DMS 273 (cell line): Measurements from ENCODE around the gene NCOA3.

Experiments
- DNase-seq: peaks from one replicate; lab custom pipeline; 2025; ENCODE audit not compliant: unreplicated experiment; lab: John Stamatoyannopoulos, UW

NCOA3 gene

DNA sequence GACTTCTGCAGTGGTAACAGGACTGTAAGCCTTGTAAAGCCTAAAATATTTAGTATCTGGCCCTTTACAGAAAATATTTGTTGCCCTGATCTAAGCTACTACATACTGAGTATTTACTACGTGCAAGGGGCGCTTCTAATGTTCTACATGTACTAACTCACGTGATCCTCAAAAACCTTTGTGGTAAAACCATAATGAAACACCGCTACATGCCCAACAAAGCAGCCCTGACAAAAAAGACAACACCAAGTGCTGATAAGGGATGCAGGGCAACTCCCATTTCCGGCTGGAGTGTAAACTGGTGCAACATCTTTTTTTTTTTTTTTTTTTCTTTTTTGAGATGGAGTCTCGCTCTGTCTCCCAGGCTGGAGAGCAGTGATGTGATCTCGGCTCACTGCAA lies 198.6 kb downstream of the NCOA3 start:
- no peak for DNase-seq

DNA sequence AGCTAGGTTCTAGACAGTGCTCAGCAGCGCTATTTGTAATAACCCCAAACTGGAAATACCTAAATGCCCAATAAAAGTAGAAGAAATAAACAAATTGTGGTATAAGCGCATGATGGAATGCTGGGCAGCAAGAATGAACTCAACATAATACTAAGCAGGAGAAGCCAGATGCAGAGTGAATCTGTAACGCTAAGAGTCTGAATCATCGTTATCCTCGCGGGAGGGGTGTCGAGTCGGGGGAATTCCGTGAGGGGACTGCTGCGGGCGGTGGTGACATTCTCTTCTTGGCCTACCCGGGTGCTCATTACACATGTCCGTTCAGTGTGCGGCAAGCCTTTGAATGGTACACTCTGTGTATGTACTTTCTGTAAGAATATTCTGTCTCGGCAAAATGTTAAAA lies 199.9 kb downstream of the NCOA3 start:
- DNase-seq, result no peak

DNA sequence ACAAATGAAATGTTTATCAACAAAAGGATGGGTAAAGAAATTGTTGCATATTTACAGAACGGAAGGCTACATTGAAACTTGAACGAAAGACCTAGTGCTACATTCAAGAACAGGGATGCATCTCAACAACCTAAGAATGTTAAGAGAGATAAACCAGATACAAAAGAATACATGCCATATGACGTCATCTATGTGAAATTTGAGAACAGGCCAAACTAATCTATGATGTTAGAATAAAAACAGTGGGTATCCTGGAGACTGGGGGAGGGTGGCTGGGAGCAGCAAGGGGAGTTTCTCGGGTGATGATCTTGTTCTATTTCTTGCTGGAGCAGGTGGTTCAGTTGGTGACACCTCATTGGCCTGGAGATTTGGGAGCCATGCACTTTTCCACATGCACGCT lies 202.1 kb downstream of the NCOA3 start:
- DNase-seq, result no peak

DNA sequence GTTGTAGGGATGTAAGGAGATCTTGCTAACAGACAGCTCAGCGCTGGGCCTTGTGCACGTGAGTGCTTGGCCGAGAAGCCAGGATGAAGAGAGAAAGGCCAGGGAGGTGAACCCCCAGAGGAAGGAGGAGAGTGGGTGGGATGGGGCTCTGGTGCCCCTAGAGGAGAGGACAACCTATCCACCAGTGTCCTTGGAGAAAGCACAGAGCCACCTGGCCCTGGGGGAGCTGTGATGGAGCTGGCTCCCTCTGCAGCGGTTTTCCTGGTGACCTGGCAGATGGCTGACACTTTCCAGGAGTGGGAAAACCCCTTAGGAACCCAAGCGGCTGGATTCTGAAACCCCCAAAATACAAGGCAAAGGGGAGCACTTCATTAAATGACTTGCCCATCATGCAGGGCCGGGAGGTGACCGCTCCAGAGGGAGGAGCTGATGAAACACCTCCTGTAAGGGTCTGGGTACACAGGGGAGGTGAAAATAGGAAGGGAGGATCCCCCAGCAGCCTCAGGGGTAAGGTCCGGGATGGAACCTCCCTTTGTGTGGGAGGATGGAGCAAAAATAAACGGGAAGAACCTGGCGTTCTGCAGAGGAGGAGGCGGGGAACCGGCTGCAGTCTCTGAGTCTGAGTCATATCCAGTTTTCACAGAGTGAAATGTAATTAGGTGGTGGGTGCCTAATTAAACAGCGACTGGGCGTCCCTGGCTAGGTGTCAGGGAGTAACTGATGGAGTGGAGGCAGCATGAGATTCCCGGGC lies 203.2 kb downstream of the NCOA3 start:
- DNase-seq, result no peak

DNA sequence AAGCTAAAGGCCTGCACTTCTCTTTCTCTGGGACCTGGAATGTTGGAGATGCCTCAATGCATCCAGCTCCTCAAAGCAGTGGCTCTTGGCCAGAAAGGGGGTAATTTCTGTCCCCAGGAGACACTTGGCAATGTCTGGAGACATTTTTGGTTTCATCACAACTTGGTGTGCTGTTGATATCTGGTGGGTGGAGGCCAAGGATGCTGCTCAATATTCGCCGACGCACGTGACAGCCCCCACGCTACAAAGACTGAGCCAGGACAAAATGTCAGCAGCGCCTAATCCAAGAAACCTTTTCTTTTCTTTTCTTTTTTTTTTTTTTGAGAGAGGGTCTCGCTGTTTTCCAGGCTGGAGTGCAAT lies 203.8 kb downstream of the NCOA3 start:
- DNase-seq, result no peak

DNA sequence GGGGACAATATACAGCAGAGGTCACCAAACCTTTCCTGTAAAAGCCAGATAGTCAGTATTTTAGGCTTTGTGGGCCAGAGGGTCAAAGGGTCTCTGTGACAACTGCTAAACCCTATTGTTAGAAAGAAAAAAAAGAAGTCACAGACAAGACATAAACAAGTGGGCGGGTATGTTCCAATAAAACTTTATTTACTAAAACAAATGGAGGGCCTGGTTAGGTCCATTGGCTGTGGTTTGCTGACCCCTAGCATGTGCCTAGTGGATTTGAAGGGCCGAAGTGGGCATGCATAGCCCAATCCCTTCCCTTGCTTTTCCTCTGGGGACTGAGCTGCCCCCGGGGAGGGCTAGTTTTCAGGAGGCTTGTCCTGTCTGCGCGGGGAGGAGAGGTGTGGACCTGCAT lies 204.7 kb downstream of the NCOA3 start:
- DNase-seq, result no peak
